Activated naive CD8-positive, alpha-beta T cell treated with anti-CD3 and anti-CD28 coated beads, Interleukin-2, amount 10 ng/mL, durations not matched to agents 7 days and 5 days (primary cell): ENCODE data around the gene SHTN1. TPM values are rescaled to one million over a fixed set of nuclear protein-coding genes. Genes with fewer than 3 reads are reported as not detected.

Source experiments
- ATAC-seq: fragments of 150-1000 bp; cut with Tn5 transposase; one replicate; pipeline ENCODE4 v1.10.0; 2021; ENCODE audit warnings: low read depth, moderate library complexity
- POLR2A ChIA-PET: fragments of 350-600 bp; sonication (Branson Sonifier 250); formaldehyde crosslinking; loops from one replicate; lab custom pipeline; 2021; ENCODE audit warnings: antibody characterized with exemption; lab: Charles Lee
- DNase-seq: peaks from one replicate; pipeline ENCODE4 v3.0.0; 2021
- H3K27ac Mint-ChIP-seq: one replicate; pipeline ENCODE4 v1.8.0; 2022; ENCODE audit warnings: mild to moderate bottlenecking, mixed read lengths
- H3K27me3 Mint-ChIP-seq: one replicate; pipeline ENCODE4 v1.8.0; 2022; ENCODE audit warnings: mild to moderate bottlenecking, moderate library complexity, mixed read lengths
- H3K36me3 Mint-ChIP-seq: one replicate; pipeline ENCODE4 v1.8.0; 2021; ENCODE audit warnings: mild to moderate bottlenecking, mixed read lengths
- H3K4me1 Mint-ChIP-seq: one replicate; pipeline ENCODE4 v1.8.0; 2021; ENCODE audit warnings: mixed read lengths
- H3K4me3 Mint-ChIP-seq: one replicate; pipeline ENCODE4 v1.8.0; 2022; ENCODE audit warnings: mild to moderate bottlenecking, moderate library complexity, mixed read lengths
- H3K9me3 Mint-ChIP-seq: one replicate; pipeline ENCODE4 v1.8.0; 2021; ENCODE audit warnings: mixed read lengths
- total RNA-seq, 2 experiments: library from RNA; stranded (reverse); gene quantifications; one replicate each; pipeline ENCODE4 v1.2.3, GENCODE V29; 2021

The SHTN1 gene
- total RNA-seq, 2 experiments from 2014 or later: 0.54 to 0.61 TPM

GRCh38 chr10:116925056-116925455, 79.9 kb downstream of the SHTN1 start:
- Mint-ChIP-seq H3K27me3 (no peaks in the 10 kb centered on the region), H3K4me1 (no peaks in the 10 kb centered on the region), H3K4me3 (no peak overlapping the region), H3K27ac (no peak overlapping the region), H3K9me3 (no peaks in the 10 kb centered on the region), H3K36me3 (no peaks in the 10 kb centered on the region)
- no peak for DNase-seq
- ATAC-seq: no peak
- POLR2A ChIA-PET: no interaction called here

DNA sequence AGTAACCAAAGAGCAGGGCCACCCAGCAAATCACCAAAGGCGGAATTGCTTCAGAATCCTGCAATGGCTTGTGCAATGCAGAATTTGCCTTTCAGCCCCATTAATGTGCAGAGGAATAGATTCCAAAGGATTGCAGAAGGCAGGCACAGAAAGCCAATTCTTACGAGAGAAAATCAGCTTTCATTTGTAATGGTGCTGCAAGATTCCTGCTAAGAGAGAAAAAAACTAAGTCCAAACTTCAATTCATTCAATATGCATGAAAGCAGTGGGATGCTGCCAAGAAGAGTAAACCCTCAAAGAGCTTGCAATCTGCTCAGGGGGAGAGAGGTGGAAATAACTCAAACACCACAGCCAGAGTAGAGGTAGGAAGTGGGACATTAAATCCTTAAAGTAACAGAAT, 85.3 kb downstream of the SHTN1 start:
- Mint-ChIP-seq H3K27ac (no peak overlapping the region), H3K4me1 (no peaks in the 10 kb centered on the region), H3K4me3 (no peak overlapping the region), H3K36me3 (no peaks in the 10 kb centered on the region), H3K9me3 (no peaks in the 10 kb centered on the region), H3K27me3 (no peaks in the 10 kb centered on the region)
- DNase-seq: no peak
- ATAC-seq: no peak
- POLR2A ChIA-PET: no interaction called here

- no peaks in the 10 kb centered on the region for H3K9me3 Mint-ChIP-seq
- no peaks in the 10 kb centered on the region for H3K4me1 Mint-ChIP-seq
- no peaks in the 10 kb centered on the region for H3K36me3 Mint-ChIP-seq
- no peak overlapping the region for H3K4me3 Mint-ChIP-seq
- DNase-seq: no peak
- no peak for ATAC-seq
- POLR2A ChIA-PET: no interaction called here
- H3K27me3 Mint-ChIP-seq: no peaks in the 10 kb centered on the region
- no peak overlapping the region for H3K27ac Mint-ChIP-seq
These were observed 85.8 kb downstream of the SHTN1 start for GRCh38 chr10:116919164-116919563.

- POLR2A ChIA-PET: no interaction called here
- Mint-ChIP-seq H3K36me3 (no peaks in the 10 kb centered on the region), H3K9me3 (no peaks in the 10 kb centered on the region), H3K4me3 (no peak overlapping the region), H3K27ac (no peak overlapping the region), H3K4me1 (no peaks in the 10 kb centered on the region), H3K27me3 (no peaks in the 10 kb centered on the region)
- DNase-seq (no peak), ATAC-seq (no peak)
These were observed 86.4 kb downstream of the SHTN1 start for GRCh38 chr10:116918583-116918982.

- ATAC-seq (no peak), DNase-seq (no peak)
- no peak overlapping the region for H3K4me3 Mint-ChIP-seq
- no peaks in the 10 kb centered on the region for H3K4me1 Mint-ChIP-seq
- H3K27ac Mint-ChIP-seq: no peak overlapping the region
- H3K27me3 Mint-ChIP-seq: no peaks in the 10 kb centered on the region
- POLR2A ChIA-PET: no interaction called here
- no peaks in the 10 kb centered on the region for H3K9me3 Mint-ChIP-seq
- H3K36me3 Mint-ChIP-seq: no peaks in the 10 kb centered on the region
These were observed 87.5 kb downstream of the SHTN1 start for GRCh38 chr10:116917481-116917880.

DNA sequence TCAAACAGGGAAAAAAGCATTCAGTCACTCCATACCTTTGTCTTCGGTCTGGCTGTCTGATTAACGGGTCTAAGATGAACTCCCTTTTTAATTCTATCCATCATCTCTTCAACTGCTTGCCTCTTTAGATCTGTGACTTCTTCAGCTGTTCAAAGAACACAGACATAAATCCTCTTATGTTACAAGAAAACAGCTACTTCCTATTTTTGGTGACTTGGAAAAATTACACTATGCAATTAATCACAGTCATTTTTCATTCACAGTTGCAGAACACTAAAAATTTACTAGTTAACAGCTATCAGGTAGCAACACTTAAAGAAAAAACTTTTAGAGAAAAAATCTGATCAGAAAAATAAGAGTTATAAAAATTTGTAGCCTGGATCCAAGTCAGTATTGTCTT, 89.6 kb downstream of the SHTN1 start:
- H3K9me3 Mint-ChIP-seq: no peaks in the 10 kb centered on the region
- DNase-seq: no peak
- ATAC-seq: no peak
- POLR2A ChIA-PET: no interaction called here
- no peaks in the 10 kb centered on the region for H3K36me3 Mint-ChIP-seq
- no peaks in the 10 kb centered on the region for H3K4me1 Mint-ChIP-seq
- H3K4me3 Mint-ChIP-seq: no peak overlapping the region
- H3K27me3 Mint-ChIP-seq: no peaks in the 10 kb centered on the region
- H3K27ac Mint-ChIP-seq: no peak overlapping the region

GRCh38 chr10:116913695-116914094, 91.3 kb downstream of the SHTN1 start:
- H3K27ac Mint-ChIP-seq: no peak overlapping the region
- POLR2A ChIA-PET: no interaction called here
- no peaks in the 10 kb centered on the region for H3K4me1 Mint-ChIP-seq
- no peaks in the 10 kb centered on the region for H3K9me3 Mint-ChIP-seq
- H3K4me3 Mint-ChIP-seq: no peak overlapping the region
- no peaks in the 10 kb centered on the region for H3K36me3 Mint-ChIP-seq
- ATAC-seq: no peak
- H3K27me3 Mint-ChIP-seq: no peaks in the 10 kb centered on the region
- DNase-seq: no peak

DNA sequence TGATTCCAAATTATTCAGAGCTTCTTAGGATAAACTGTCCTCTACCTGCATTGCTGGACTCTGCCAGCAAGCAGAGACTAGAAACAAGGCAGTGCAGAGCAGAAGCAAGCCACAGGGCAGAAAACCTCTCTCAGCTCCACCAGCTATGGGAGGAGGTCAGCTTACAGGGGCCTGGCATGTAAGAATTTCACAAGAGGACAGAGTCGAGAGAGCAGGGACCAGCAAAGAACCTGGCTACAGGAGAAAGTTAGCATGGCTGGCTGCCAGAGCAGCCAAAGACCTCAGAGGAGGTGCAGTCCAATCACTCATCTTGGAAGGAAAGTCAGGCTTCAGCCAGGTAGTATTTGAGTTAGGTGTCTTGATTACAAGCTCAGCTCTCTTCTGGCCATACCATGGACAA, 92.8 kb downstream of the SHTN1 start:
- ATAC-seq: no peak
- H3K4me3 Mint-ChIP-seq: no peak overlapping the region
- POLR2A ChIA-PET: no interaction called here

DNA sequence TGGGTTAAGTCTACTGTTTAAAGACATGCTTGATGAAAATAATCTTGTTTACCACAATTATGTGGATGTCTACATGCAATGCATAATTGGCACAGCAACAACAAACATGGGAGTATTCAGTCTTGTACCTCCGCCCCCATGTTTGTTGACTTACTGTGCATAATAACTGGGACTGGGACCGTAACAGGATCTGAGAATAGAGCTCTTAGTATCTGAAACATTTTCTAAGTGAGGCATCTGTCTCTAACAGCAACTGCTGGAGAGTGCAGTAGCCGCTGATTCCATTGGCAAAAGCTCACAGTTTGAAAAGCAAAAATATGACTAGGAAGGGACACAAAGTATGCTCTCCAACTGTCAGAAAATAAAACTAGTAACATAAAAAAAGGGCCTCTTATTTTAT, 94.1 kb downstream of the SHTN1 start:
- no peak for ATAC-seq
- Mint-ChIP-seq H3K4me3 (no peak overlapping the region), H3K27ac (no peak overlapping the region), H3K36me3 (no peaks in the 10 kb centered on the region), H3K27me3 (no peaks in the 10 kb centered on the region), H3K4me1 (no peaks in the 10 kb centered on the region), H3K9me3 (no peaks in the 10 kb centered on the region)
- POLR2A ChIA-PET: no interaction called here
- no peak for DNase-seq

More for the DNA sequence above, 92.8 kb downstream of the SHTN1 start:
- no peak for DNase-seq
- Mint-ChIP-seq H3K27me3 (no peaks in the 10 kb centered on the region), H3K9me3 (no peaks in the 10 kb centered on the region), H3K27ac (no peak overlapping the region), H3K36me3 (no peaks in the 10 kb centered on the region), H3K4me1 (no peaks in the 10 kb centered on the region)

- DNase-seq (no peak), ATAC-seq (no peak)
- no peaks in the 10 kb centered on the region for H3K9me3 Mint-ChIP-seq
- H3K4me1 Mint-ChIP-seq: no peaks in the 10 kb centered on the region
- no peaks in the 10 kb centered on the region for H3K27me3 Mint-ChIP-seq
- no peaks in the 10 kb centered on the region for H3K36me3 Mint-ChIP-seq
- POLR2A ChIA-PET: no interaction called here
- H3K4me3 Mint-ChIP-seq: no peak overlapping the region
- H3K27ac Mint-ChIP-seq: no peak overlapping the region
These were observed 95.7 kb downstream of the SHTN1 start for GRCh38 chr10:116909307-116909706.

GRCh38 chr10:116907245-116907987, 97.6 kb downstream of the SHTN1 start:
- no peak for ATAC-seq
- Mint-ChIP-seq H3K36me3 (no peaks in the 10 kb centered on the region), H3K4me1 (no peaks in the 10 kb centered on the region), H3K9me3 (no peaks in the 10 kb centered on the region), H3K27me3 (no peaks in the 10 kb centered on the region), H3K4me3 (no peak overlapping the region), H3K27ac (no peak overlapping the region)
- no peak for DNase-seq
- POLR2A ChIA-PET: no interaction called here

GRCh38 chr10:116905845-116906210, 99.2 kb downstream of the SHTN1 start:
- H3K9me3 Mint-ChIP-seq: no peaks in the 10 kb centered on the region
- ATAC-seq (no peak), DNase-seq (no peak)
- no peak overlapping the region for H3K4me3 Mint-ChIP-seq
- no peaks in the 10 kb centered on the region for H3K27me3 Mint-ChIP-seq
- no peak overlapping the region for H3K27ac Mint-ChIP-seq
- POLR2A ChIA-PET: no interaction called here
- H3K4me1 Mint-ChIP-seq: no peaks in the 10 kb centered on the region
- no peaks in the 10 kb centered on the region for H3K36me3 Mint-ChIP-seq

- no peaks in the 10 kb centered on the region for H3K36me3 Mint-ChIP-seq
These were observed 105.4 kb downstream of the SHTN1 start for GRCh38 chr10:116899626-116900025.

GRCh38 chr10:116893686-116894037, 111.3 kb downstream of the SHTN1 start:
- ATAC-seq (no peak), DNase-seq (no peak)
- peaks cover 31% of the 10 kb centered on the region for H3K27me3 Mint-ChIP-seq
- no peak overlapping the region for H3K27ac Mint-ChIP-seq
- H3K4me3 Mint-ChIP-seq: no peak overlapping the region
- no peaks in the 10 kb centered on the region for H3K36me3 Mint-ChIP-seq
- POLR2A ChIA-PET: no interaction called here
- H3K4me1 Mint-ChIP-seq: no peaks in the 10 kb centered on the region
- H3K9me3 Mint-ChIP-seq: no peaks in the 10 kb centered on the region

More at GRCh38 chr10:116899626-116900025, 105.4 kb downstream of the SHTN1 start:
- H3K4me3 Mint-ChIP-seq: no peak overlapping the region
- no peaks in the 10 kb centered on the region for H3K9me3 Mint-ChIP-seq
- peaks cover under 1% of the 10 kb centered on the region for H3K27me3 Mint-ChIP-seq
- no peaks in the 10 kb centered on the region for H3K4me1 Mint-ChIP-seq
- ATAC-seq (no peak), DNase-seq (no peak)
- H3K27ac Mint-ChIP-seq: no peak overlapping the region
- POLR2A ChIA-PET: no interaction called here
